Measurements from ENCODE around the gene LZTS3. TPM values are rescaled to one million over a fixed set of nuclear protein-coding genes. Genes with fewer than 3 reads are reported as not detected.

The LZTS3 gene
- total and polyA plus RNA-seq, 2 of the 13 experiments (the other 11 are each of a cell fraction or from before 2014, with no cell fraction given): 10.1 to 31.3 TPM

DNA sequence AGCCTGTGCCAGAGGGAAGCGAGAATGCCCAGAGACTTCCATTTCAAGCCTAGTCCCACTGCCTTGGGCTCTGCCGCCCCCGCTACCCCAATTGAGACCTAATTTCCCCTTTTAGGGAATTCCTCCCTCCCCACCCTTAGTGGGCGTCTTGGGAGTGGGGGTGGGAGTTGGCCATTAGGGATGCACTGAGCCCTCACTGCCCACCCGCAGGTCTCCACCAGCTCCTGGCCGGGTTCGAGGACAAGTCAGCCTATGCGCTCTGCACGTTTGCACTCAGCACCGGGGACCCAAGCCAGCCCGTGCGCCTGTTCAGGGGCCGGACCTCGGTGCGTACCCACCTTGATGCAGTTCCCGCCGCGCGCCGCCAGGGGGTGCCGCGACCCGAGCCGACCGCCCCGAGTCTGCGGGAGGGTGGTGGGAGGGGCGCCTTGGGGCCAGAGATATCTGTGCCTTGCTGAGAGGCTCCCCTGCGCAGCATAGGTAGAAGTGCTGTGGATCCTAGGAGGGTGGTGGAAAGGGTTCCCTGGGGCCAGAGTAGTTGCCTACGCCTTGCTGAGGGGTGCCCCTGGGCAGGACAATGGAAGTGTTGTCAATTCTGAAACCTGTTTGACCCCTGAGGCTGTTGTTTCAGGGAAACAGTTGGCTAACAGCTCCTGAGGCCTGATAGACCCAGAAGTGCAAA is 45.1 kb upstream of the LZTS3 start (continued):
- TF ChIP-seq, protein P1, sequence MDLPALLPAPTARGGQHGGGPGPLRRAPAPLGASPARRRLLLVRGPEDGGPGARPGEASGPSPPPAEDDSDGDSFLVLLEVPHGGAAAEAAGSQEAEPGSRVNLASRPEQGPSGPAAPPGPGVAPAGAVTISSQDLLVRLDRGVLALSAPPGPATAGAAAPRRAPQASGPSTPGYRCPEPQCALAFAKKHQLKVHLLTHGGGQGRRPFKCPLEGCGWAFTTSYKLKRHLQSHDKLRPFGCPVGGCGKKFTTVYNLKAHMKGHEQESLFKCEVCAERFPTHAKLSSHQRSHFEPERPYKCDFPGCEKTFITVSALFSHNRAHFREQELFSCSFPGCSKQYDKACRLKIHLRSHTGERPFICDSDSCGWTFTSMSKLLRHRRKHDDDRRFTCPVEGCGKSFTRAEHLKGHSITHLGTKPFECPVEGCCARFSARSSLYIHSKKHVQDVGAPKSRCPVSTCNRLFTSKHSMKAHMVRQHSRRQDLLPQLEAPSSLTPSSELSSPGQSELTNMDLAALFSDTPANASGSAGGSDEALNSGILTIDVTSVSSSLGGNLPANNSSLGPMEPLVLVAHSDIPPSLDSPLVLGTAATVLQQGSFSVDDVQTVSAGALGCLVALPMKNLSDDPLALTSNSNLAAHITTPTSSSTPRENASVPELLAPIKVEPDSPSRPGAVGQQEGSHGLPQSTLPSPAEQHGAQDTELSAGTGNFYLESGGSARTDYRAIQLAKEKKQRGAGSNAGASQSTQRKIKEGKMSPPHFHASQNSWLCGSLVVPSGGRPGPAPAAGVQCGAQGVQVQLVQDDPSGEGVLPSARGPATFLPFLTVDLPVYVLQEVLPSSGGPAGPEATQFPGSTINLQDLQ (CRISPR knock-in tag; IDR thresholded peaks at IDR 0.05): no peak
- TF ChIP-seq JUN (CRISPR knock-in tag; IDR thresholded peaks at IDR 0.05) (no peak), NFYB (CRISPR knock-in tag; IDR thresholded peaks at IDR 0.05) (no peak), GLI4 (CRISPR knock-in tag; IDR thresholded peaks at IDR 0.05; ENCODE audit: borderline replicate concordance) (peak; percentile 49; the same call in 1 of the 2 replicates), NFIB (CRISPR knock-in tag; IDR thresholded peaks at IDR 0.05; ENCODE audit: borderline replicate concordance) (no peak), ZNF12 (CRISPR knock-in tag; IDR thresholded peaks at IDR 0.05) (no peak), ADNP (CRISPR knock-in tag; IDR thresholded peaks at IDR 0.05) (peak; percentile 83; the same call in 1 of the 2 replicates), ZNF747 (CRISPR knock-in tag; IDR thresholded peaks at IDR 0.05; ENCODE audit: borderline replicate concordance) (peak; percentile 82), ZNF329 (CRISPR knock-in tag; IDR thresholded peaks at IDR 0.05; ENCODE audit: low read depth) (peak; percentile 45; the same call in 1 of the 2 replicates), SMARCC2 (IDR thresholded peaks at IDR 0.05) (no peak), SIN3A (IDR thresholded peaks at IDR 0.05; ENCODE audit: borderline replicate concordance, low read depth, low read length) (no peak), ZSCAN9 (CRISPR knock-in tag; IDR thresholded peaks at IDR 0.05; ENCODE audit: borderline replicate concordance) (no peak; the same call in 1 of the 2 replicates), ZNF512 (CRISPR knock-in tag; IDR thresholded peaks at IDR 0.05) (no peak), HNF1B (CRISPR knock-in tag; IDR thresholded peaks at IDR 0.05) (peak; percentile 96), HES4 (CRISPR knock-in tag; IDR thresholded peaks at IDR 0.05; ENCODE audit: borderline replicate concordance) (no peak), ESRRA (CRISPR knock-in tag; IDR thresholded peaks at IDR 0.05; ENCODE audit: low read depth) (peak; percentile 75), ZNF234 (CRISPR knock-in tag; conservative IDR thresholded peaks at IDR 0.05) (no peak), MATR3 (CRISPR knock-in tag; IDR thresholded peaks at IDR 0.05) (no peak), SKI (IDR thresholded peaks at IDR 0.05; ENCODE audit: partially characterized antibody) (peak; percentile 48), ZNF660 (CRISPR knock-in tag; IDR thresholded peaks at IDR 0.05; ENCODE audit: borderline replicate concordance, low read depth) (no peak), NFYC (CRISPR knock-in tag; IDR thresholded peaks at IDR 0.05) (0 out of 2 replicates have a peak, but pooled peaks have one; percentile 21)
- TF ChIP-seq, protein P2, sequence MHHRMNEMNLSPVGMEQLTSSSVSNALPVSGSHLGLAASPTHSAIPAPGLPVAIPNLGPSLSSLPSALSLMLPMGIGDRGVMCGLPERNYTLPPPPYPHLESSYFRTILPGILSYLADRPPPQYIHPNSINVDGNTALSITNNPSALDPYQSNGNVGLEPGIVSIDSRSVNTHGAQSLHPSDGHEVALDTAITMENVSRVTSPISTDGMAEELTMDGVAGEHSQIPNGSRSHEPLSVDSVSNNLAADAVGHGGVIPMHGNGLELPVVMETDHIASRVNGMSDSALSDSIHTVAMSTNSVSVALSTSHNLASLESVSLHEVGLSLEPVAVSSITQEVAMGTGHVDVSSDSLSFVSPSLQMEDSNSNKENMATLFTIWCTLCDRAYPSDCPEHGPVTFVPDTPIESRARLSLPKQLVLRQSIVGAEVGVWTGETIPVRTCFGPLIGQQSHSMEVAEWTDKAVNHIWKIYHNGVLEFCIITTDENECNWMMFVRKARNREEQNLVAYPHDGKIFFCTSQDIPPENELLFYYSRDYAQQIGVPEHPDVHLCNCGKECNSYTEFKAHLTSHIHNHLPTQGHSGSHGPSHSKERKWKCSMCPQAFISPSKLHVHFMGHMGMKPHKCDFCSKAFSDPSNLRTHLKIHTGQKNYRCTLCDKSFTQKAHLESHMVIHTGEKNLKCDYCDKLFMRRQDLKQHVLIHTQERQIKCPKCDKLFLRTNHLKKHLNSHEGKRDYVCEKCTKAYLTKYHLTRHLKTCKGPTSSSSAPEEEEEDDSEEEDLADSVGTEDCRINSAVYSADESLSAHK (CRISPR knock-in tag; IDR thresholded peaks at IDR 0.05; ENCODE audit: borderline replicate concordance): no peak
